HG02610 (cell line): ENCODE data around the gene DHX36.

Experiments used
- ATAC-seq: cut with Tn5 transposase; IDR thresholded peaks from one replicate; pipeline ENCODE4 v1.9.1; 2021; ENCODE audit warnings: mild to moderate bottlenecking, moderate library complexity; ENCODE audit not compliant: unreplicated experiment

The DHX36 gene

DNA sequence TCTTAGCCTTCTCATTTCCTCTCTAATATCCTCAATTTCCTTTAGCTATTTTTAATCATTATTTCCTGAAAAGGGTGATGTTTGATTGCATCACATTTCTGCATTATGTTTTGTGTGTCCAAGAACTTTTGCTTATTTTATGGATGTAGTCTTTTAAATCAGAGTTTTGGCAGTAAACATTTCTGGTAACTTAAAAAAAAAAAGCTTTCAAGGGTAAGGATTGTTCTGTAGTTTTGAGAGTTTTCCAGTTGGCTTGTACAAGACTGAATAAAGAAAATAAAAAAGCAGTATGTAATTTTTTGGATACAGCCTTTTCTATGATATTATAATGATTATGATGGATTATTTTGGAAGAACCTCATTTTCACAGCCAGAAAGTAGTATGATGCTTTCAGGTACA is 99.4 kb downstream of the DHX36 start:
- no peak for ATAC-seq

DNA sequence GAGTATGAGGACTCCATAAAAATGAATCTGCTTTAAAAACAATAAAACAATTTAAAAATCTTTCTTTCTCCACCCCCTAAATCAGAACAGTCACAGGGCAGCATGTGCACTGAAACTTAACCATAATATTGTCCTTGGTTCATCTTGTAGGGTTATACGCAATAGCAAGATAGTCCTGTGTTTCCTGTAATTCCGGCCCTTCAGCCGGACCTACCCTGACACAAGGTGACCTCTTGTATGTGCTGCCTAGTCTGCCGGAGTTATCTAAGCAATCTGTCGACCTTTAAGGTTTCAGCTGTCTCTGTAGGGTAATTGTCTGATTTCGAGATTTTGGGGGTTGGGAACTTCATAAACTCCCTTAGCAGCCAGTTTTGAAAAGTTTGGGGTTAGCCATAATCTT is 99.9 kb downstream of the DHX36 start:
- ATAC-seq, result no peak

DNA sequence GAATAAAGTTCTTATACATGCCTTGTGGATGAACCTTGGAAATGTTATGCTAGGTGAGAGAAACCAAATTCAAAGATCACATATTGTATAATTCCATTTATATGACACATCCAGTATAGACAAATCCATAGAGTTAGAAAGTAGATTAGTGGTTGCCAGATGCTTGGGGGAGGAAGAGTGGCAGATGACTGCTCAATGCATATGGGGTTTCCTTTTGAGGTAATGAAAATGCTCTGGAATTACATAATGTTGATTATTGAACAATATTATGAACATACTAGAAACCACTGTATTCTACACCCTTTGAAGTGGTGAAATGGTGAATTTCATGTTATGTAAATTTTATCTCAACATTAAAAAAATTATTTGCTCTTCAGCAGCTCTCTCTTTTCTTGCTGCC is 100.8 kb downstream of the DHX36 start:
- ATAC-seq, result no peak
